GM12891 (cell line): ENCODE results near the gene ATP1A3.

ENCODE experiments used
- PAX5 ChIP-seq: IDR thresholded peaks from 2 replicates; pipeline ENCODE4 v1.6.1; 2011; ENCODE audit warnings: low read length, moderate library complexity, mild to moderate bottlenecking; ENCODE audit not compliant: insufficient read depth, severe bottlenecking
- POLR2A ChIP-seq: IDR thresholded peaks from 2 replicates; pipeline ENCODE4 v1.6.1; 2011; ENCODE audit warnings: low read depth, low read length, control low read depth
- POLR2AphosphoS5 ChIP-seq: IDR thresholded peaks from 2 replicates; pipeline ENCODE4 v1.6.1; 2011; ENCODE audit warnings: low read depth, low read length, control low read depth
- POU2F2 ChIP-seq: IDR thresholded peaks from 2 replicates; pipeline ENCODE4 v1.6.1; 2011; ENCODE audit warnings: low read depth, mild to moderate bottlenecking, control low read depth, low read length, moderate library complexity
- SPI1 ChIP-seq: IDR thresholded peaks from 2 replicates; pipeline ENCODE4 v1.6.1; 2011; ENCODE audit warnings: low read depth, low read length, control low read depth
- TAF1 ChIP-seq: IDR thresholded peaks from 2 replicates; pipeline ENCODE4 v1.6.1; 2011; ENCODE audit warnings: low read depth, low read length, control low read depth

DNA sequence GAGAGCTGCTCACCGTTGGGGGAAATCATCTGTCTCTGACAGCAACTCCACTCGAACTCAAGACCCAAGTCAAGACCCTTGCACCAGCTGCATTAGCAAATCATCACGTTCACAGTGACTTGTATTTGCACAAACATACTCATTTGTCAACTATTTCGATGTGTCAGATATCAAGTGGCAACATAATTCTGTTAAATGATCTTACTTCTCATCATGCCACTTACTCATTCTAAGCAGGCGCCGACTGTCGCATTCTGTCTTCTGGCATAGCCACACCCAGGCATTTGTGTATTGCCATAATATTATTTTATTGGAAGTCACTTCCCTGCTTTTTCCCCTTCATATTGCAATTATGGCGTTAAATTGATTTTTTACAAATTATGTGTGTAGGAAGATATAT lies 23.0 kb upstream of the ATP1A3 start:
- TF ChIP-seq POLR2A (no peak), SPI1 (no peak), TAF1 (no peak), POLR2AphosphoS5 (no peak), POU2F2 (no peak), PAX5 (no peak)
